Stimulated activated CD8-positive, alpha-beta memory T cell treated with anti-CD3 and anti-CD28 coated beads, Interleukin-2, amount 100 ng/mL, for 1 hour (primary cell): ENCODE measurements around the gene OR4D10.

Source experiments
- DNase-seq, 2 donors: peaks; one replicate each; pipeline ENCODE4 v3.0.0-alpha.2; 2020; ENCODE audit warnings: low read depth in 2 of 2

Gene OR4D10

DNA sequence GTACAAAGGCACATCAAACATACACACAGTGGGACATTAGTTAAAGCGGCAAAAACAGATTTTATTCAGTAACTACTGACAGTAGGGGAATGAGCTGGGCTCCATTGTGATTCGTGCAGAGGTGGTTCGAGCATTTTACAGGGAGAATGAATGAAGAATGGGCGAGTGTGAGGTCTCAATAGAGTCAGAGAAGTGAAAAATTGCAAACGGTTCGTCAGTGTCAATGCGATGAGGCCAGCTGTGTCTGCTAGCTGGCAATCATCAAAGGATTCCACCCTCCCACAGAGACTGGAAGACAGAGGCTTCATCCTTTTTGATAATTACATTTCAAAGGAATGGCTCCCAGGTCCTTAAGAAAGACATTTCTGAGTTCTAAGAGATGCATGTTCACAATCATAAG lies 55.6 kb downstream of the OR4D10 start:
- no peak for DNase-seq
